Aorta (tissue), 5 donors: ENCODE data around the gene ABCC9. TPM values are rescaled to one million over a fixed set of nuclear protein-coding genes. Genes with fewer than 3 reads are reported as not detected.

Experiments
- ATAC-seq: fragments of 200-7000 bp; cut with Tn5 transposase; one replicate; pipeline ENCODE4 v1.9.1; 2022; ENCODE audit warnings: moderate library complexity; ENCODE audit not compliant: low FRiP score
- DNase-seq, 2 donors: peaks; one replicate each; pipeline ENCODE4 v3.0.0-alpha.2; 2020
- H3K27ac ChIP-seq, 2 donors: one replicate each; pipeline ENCODE4 v1.5.1; 2013; ENCODE audit warnings: low read length in 2 of 2, mild to moderate bottlenecking in 2 of 2, moderate library complexity in 2 of 2, control low read depth in 1 of 2, inconsistent platforms in 1 of 2, low read depth in 1 of 2
- H3K27me3 ChIP-seq, 2 donors: one replicate each; pipeline ENCODE4 v1.6.1; 2013; ENCODE audit warnings: control low read depth in 1 of 2, low read length in 1 of 2, mild to moderate bottlenecking in 1 of 2, moderate library complexity in 1 of 2; ENCODE audit not compliant: insufficient read depth in 2 of 2, control insufficient read depth in 1 of 2
- H3K36me3 ChIP-seq, 2 donors: one replicate each; pipeline ENCODE4 v1.6.1; 2013; ENCODE audit warnings: control low read depth in 1 of 2, low read length in 1 of 2, mild to moderate bottlenecking in 1 of 2; ENCODE audit not compliant: insufficient read depth in 2 of 2, control insufficient read depth in 1 of 2
- H3K4me1 ChIP-seq, 2 donors: one replicate each; pipeline ENCODE4 v1.6.1; 2013; ENCODE audit warnings: low read length in 2 of 2, control low read depth in 1 of 2, mild to moderate bottlenecking in 1 of 2, moderate library complexity in 1 of 2; ENCODE audit not compliant: insufficient read depth in 2 of 2, control insufficient read depth in 1 of 2
- H3K4me3 ChIP-seq, 2 donors: one replicate each; pipeline ENCODE4 v1.5.1; 2013; ENCODE audit warnings: low read length in 2 of 2, control low read depth in 1 of 2, mild to moderate bottlenecking in 1 of 2
- H3K9me3 ChIP-seq: one replicate; pipeline ENCODE4 v1.6.1; 2013; ENCODE audit warnings: mild to moderate bottlenecking, low read length; ENCODE audit not compliant: control insufficient read depth
- WGBS, 2 donors: extraction: QIAGEN DNeasy Blood & Tissue Kit; methylation state at CpG; one replicate each; pipeline ENCODE4 v1.1.7; 2013; 5-methylcytosine and 5-hydroxymethylcytosine counted together
- intact Hi-C, 2 donors: fragments of 100-400 bp; cut with DNase I; formaldehyde crosslinking; loops; one replicate each; pipeline versions ENCODE4 v1.14.2 to v1.15.0; 2022
- polyA plus RNA-seq, 2 donors: library from polyadenylated mRNA; stranded (reverse); fragments of 200-250 nt; gene quantifications; one replicate each; pipeline ENCODE4 v1.2.3, GENCODE V29; 2013
- total RNA-seq, 2 donors: library from RNA; stranded (reverse); fragmentation: NEBNext Ultra II Directional; extraction: Animal tissue kit (Norgen Biotek cat#: 25700); gene quantifications; one replicate each; pipeline ENCODE4 v1.2.1, GENCODE V29; 2021
- donor health status: healthy with polysubstance abuse.
- donor health status: Bipolar disorder and iron deficiency.
- donor health status: DM: no; HTN: no; CAD: no.
- donor health status: DM: no; HTN: no; CAD: no.
- donor health status: DM: yes; HTN: yes; CAD: no.

Gene ABCC9
- total and polyA plus RNA-seq, 4 donors, result 0.69 to 157 (median 24.5) TPM

GRCh38 chr12:21763531-21763930 is 177.7 kb downstream of the ABCC9 start:
- no peak overlapping the region for H3K27ac ChIP-seq
- peaks cover 2 to 7% of the 10 kb centered on the region in 2 donors for H3K36me3 ChIP-seq
- H3K4me3 ChIP-seq, result no peak overlapping the region
- intact Hi-C loops, result no loop called here
- 91 to 93% methylated on average over 2 of the region's 2 CpGs for WGBS, 2 donors
- no peak for DNase-seq
- no peaks in the 10 kb centered on the region for H3K4me1 ChIP-seq
- no peaks in the 10 kb centered on the region for H3K9me3 ChIP-seq
- no peaks in the 10 kb centered on the region for H3K27me3 ChIP-seq
- no peak for ATAC-seq

- DNase-seq (no peak), ATAC-seq (no peak)
- no peak overlapping the region for H3K4me3 ChIP-seq
- intact Hi-C loops, result no loop called here
- H3K9me3 ChIP-seq, result no peaks in the 10 kb centered on the region
- H3K36me3 ChIP-seq, result no peaks in the 10 kb centered on the region
- H3K27me3 ChIP-seq, result no peaks in the 10 kb centered on the region
- no peaks in the 10 kb centered on the region for H3K4me1 ChIP-seq
- no peak overlapping the region for H3K27ac ChIP-seq
- WGBS, 2 donors, result 95 to 97% methylated on average over 5 of the region's 5 CpGs
Measured at GRCh38 chr12:21759737-21760136, 181.5 kb downstream of the ABCC9 start.

GRCh38 chr12:21757735-21758134 is 183.5 kb downstream of the ABCC9 start:
- WGBS, 2 donors, result 45 to 57% methylated on average over 2 of the region's 2 CpGs
- no peaks in the 10 kb centered on the region for H3K4me1 ChIP-seq
- H3K27ac ChIP-seq, result no peak overlapping the region
- DNase-seq (no peak), ATAC-seq (no peak)
- H3K4me3 ChIP-seq, result no peak overlapping the region
- H3K36me3 ChIP-seq, result no peaks in the 10 kb centered on the region
- H3K9me3 ChIP-seq, result no peaks in the 10 kb centered on the region
- H3K27me3 ChIP-seq, result no peaks in the 10 kb centered on the region
- intact Hi-C loops, result no loop called here

- intact Hi-C loops, result no loop called here
- H3K36me3 ChIP-seq, result no peaks in the 10 kb centered on the region
- no peaks in the 10 kb centered on the region for H3K9me3 ChIP-seq
- no peaks in the 10 kb centered on the region for H3K27me3 ChIP-seq
- DNase-seq (no peak), ATAC-seq (no peak)
- no peak overlapping the region for H3K4me3 ChIP-seq
- no peak overlapping the region for H3K27ac ChIP-seq
- 95 to 98% methylated on average over 4 of the region's 4 CpGs for WGBS, 2 donors
- H3K4me1 ChIP-seq, result no peaks in the 10 kb centered on the region
Measured at GRCh38 chr12:21756699-21757098, 184.5 kb downstream of the ABCC9 start.

- no peak overlapping the region for H3K4me3 ChIP-seq
- intact Hi-C loops, result no loop called here
- no peaks in the 10 kb centered on the region for H3K9me3 ChIP-seq
- WGBS, 2 donors, result 5 to 6% methylated on average over 4 of the region's 4 CpGs
- no peaks in the 10 kb centered on the region for H3K4me1 ChIP-seq
- DNase-seq (no peak), ATAC-seq (no peak)
- no peaks in the 10 kb centered on the region for H3K36me3 ChIP-seq
- no peaks in the 10 kb centered on the region for H3K27me3 ChIP-seq
- no peak overlapping the region for H3K27ac ChIP-seq
Measured at GRCh38 chr12:21751517-21751916, 189.7 kb downstream of the ABCC9 start.

Other genes starting within 250 kb of the ABCC9 start
- gene KCNJ8, start 166.7 kb downstream of the ABCC9 start, total RNA-seq, result 10 to 100 TPM; 17.2 to 27.2 TPM
- gene KCNJ8, start 166.7 kb downstream of the ABCC9 start, polyA plus RNA-seq, result 1 to 10 TPM; 4.0 to 4.6 TPM
- gene CMAS, start 104.8 kb upstream of the ABCC9 start, total RNA-seq, result 10 to 100 TPM; 32.6 to 39.5 TPM
- gene CMAS, start 104.8 kb upstream of the ABCC9 start, polyA plus RNA-seq, result 10 to 100 TPM; 31.3 to 71.5 TPM